PC-3 (cell line): ENCODE measurements around the gene WIPF1.

Source experiments
- EZH2 ChIP-seq: fragments of 300-600 bp; sonication (generic); IDR thresholded peaks from one replicate; pipeline ENCODE4 v1.6.1; 2017; ENCODE audit warnings: antibody characterized with exemption, mild to moderate bottlenecking, low read length; ENCODE audit not compliant: unreplicated experiment
- EZH2phosphoT487 ChIP-seq: fragments of 300-600 bp; sonication (generic); IDR thresholded peaks from 2 replicates; pipeline ENCODE4 v1.6.1; 2018; ENCODE audit warnings: mild to moderate bottlenecking, antibody characterized with exemption, low read length, borderline replicate concordance
- TF ChIP-seq, protein P1 (sequence below): fragments of 300-600 bp; sonication (generic); conservative IDR thresholded peaks from 2 replicates; pipeline ENCODE4 v1.5.1; 2017; ENCODE audit warnings: antibody characterized with exemption, low read depth, mild to moderate bottlenecking, low read length

DNA sequence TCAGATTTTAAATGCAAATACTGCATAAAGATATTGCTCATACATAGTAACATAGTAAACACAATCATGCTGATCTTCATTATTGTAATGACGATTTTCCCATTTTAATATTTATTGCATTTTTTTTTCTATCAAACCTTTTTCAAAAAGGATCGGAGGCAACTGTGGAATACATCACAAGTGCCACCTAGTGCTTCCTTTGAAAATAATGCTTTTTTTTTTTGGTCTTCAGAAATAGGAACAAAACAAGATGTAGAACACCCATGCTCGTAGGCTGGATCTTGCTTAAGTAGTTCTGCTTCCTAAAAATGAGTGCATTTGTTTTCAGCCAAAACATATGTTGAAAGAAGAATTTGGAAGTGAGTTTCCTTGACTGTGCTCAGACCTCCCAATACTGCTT is 75.1 kb downstream of the WIPF1 start:
- TF ChIP-seq, protein P1, sequence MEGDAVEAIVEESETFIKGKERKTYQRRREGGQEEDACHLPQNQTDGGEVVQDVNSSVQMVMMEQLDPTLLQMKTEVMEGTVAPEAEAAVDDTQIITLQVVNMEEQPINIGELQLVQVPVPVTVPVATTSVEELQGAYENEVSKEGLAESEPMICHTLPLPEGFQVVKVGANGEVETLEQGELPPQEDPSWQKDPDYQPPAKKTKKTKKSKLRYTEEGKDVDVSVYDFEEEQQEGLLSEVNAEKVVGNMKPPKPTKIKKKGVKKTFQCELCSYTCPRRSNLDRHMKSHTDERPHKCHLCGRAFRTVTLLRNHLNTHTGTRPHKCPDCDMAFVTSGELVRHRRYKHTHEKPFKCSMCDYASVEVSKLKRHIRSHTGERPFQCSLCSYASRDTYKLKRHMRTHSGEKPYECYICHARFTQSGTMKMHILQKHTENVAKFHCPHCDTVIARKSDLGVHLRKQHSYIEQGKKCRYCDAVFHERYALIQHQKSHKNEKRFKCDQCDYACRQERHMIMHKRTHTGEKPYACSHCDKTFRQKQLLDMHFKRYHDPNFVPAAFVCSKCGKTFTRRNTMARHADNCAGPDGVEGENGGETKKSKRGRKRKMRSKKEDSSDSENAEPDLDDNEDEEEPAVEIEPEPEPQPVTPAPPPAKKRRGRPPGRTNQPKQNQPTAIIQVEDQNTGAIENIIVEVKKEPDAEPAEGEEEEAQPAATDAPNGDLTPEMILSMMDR, result peak; percentile 59; the same call in 1 of the 2 replicates
- TF ChIP-seq EZH2 (no peak), EZH2phosphoT487 (no peak)
